Measurements from ENCODE around the gene SCARB1. TPM values are rescaled to one million over a fixed set of nuclear protein-coding genes. Genes with fewer than 3 reads are reported as not detected.

The SCARB1 gene
- total and polyA plus RNA-seq, 2 of the 13 experiments (the other 11 are each of a cell fraction or from before 2014, with no cell fraction given), result 63.4 to 160 TPM

DNA sequence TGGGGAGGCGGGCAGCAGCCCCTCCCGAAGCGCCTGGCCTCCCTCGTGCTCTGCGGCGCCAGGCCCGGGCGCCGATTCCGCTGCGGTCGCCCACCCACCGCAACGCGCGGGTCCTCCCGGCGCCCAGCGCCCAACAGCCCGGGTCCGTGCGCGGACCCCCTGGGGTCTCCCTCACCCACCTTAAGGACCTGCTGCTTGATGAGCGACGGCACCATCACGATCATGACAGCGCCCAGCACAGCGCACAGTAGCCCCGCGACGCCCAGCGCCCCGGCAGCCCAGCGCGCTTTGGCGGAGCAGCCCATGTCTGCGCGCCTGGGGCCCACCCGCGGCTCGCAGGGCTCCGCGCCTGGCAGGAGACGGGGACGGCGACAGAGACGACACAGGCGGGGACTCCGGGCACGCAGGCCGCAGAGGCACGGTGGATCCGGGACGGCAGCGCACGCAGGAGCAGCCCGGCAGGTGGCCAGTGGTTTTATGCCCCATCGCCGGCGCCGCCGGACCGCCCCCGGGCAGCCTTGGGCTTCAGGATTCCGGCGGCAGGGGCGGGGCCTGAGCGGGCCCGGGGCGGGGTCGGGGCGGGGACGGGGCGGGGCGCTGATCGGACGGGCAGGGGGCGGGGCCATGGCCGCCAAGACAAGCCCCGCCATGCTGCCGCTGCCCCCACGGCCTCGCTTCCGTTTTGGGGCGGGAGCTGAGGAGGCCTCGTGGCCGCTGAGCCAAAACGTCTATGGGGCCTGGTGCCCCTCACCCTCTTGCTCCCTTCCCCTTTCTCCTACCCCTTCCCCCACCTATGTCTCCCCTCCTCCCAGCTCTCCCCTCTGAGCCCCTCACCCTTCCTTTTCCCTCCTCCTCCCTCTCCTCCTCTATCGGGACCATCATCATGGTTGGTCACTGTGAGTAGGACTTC lies at the start of gene SCARB1 (continued):
- TF ChIP-seq NFRKB (IDR thresholded peaks at IDR 0.05), result no peak
- TF ChIP-seq CREM (IDR thresholded peaks at IDR 0.05), result no peak
- TF ChIP-seq CREM (CRISPR knock-in tag; IDR thresholded peaks at IDR 0.05), result no peak
- no peak for TF ChIP-seq ZNF264 (CRISPR knock-in tag; IDR thresholded peaks at IDR 0.05)
- TF ChIP-seq, protein P1, sequence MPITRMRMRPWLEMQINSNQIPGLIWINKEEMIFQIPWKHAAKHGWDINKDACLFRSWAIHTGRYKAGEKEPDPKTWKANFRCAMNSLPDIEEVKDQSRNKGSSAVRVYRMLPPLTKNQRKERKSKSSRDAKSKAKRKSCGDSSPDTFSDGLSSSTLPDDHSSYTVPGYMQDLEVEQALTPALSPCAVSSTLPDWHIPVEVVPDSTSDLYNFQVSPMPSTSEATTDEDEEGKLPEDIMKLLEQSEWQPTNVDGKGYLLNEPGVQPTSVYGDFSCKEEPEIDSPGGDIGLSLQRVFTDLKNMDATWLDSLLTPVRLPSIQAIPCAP (CRISPR knock-in tag; IDR thresholded peaks at IDR 0.05; ENCODE audit: low read depth), result no peak
- TF ChIP-seq, protein P2, sequence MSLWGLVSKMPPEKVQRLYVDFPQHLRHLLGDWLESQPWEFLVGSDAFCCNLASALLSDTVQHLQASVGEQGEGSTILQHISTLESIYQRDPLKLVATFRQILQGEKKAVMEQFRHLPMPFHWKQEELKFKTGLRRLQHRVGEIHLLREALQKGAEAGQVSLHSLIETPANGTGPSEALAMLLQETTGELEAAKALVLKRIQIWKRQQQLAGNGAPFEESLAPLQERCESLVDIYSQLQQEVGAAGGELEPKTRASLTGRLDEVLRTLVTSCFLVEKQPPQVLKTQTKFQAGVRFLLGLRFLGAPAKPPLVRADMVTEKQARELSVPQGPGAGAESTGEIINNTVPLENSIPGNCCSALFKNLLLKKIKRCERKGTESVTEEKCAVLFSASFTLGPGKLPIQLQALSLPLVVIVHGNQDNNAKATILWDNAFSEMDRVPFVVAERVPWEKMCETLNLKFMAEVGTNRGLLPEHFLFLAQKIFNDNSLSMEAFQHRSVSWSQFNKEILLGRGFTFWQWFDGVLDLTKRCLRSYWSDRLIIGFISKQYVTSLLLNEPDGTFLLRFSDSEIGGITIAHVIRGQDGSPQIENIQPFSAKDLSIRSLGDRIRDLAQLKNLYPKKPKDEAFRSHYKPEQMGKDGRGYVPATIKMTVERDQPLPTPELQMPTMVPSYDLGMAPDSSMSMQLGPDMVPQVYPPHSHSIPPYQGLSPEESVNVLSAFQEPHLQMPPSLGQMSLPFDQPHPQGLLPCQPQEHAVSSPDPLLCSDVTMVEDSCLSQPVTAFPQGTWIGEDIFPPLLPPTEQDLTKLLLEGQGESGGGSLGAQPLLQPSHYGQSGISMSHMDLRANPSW (CRISPR knock-in tag; IDR thresholded peaks at IDR 0.05; ENCODE audit: borderline replicate concordance), result no peak
- TF ChIP-seq ZNF768 (CRISPR knock-in tag; IDR thresholded peaks at IDR 0.05), result peak; percentile 86
- TF ChIP-seq, protein P3, sequence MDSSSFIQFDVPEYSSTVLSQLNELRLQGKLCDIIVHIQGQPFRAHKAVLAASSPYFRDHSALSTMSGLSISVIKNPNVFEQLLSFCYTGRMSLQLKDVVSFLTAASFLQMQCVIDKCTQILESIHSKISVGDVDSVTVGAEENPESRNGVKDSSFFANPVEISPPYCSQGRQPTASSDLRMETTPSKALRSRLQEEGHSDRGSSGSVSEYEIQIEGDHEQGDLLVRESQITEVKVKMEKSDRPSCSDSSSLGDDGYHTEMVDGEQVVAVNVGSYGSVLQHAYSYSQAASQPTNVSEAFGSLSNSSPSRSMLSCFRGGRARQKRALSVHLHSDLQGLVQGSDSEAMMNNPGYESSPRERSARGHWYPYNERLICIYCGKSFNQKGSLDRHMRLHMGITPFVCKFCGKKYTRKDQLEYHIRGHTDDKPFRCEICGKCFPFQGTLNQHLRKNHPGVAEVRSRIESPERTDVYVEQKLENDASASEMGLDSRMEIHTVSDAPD (CRISPR knock-in tag; IDR thresholded peaks at IDR 0.05), result peak; percentile 55; the same call in 1 of the 2 replicates
- no peak for TF ChIP-seq ZNF530 (CRISPR knock-in tag; IDR thresholded peaks at IDR 0.05; ENCODE audit: low read depth)
- no peak for TF ChIP-seq ZNF562 (CRISPR knock-in tag; IDR thresholded peaks at IDR 0.05; ENCODE audit: borderline replicate concordance)
- no peak for TF ChIP-seq SMYD3 (CRISPR knock-in tag; IDR thresholded peaks at IDR 0.05)
- no peak for TF ChIP-seq ZNF660 (CRISPR knock-in tag; IDR thresholded peaks at IDR 0.05; ENCODE audit: borderline replicate concordance, low read depth)
- no peak for TF ChIP-seq ZNF672 (CRISPR knock-in tag; IDR thresholded peaks at IDR 0.05)
- TF ChIP-seq NFYB (CRISPR knock-in tag; IDR thresholded peaks at IDR 0.05), result no peak
- no peak; the same call in 1 of the 2 replicates for TF ChIP-seq ZNF337 (CRISPR knock-in tag; IDR thresholded peaks at IDR 0.05; ENCODE audit: borderline replicate concordance, low read depth)
- no peak for TF ChIP-seq WIZ (CRISPR knock-in tag; IDR thresholded peaks at IDR 0.05)
- TF ChIP-seq, protein P4, sequence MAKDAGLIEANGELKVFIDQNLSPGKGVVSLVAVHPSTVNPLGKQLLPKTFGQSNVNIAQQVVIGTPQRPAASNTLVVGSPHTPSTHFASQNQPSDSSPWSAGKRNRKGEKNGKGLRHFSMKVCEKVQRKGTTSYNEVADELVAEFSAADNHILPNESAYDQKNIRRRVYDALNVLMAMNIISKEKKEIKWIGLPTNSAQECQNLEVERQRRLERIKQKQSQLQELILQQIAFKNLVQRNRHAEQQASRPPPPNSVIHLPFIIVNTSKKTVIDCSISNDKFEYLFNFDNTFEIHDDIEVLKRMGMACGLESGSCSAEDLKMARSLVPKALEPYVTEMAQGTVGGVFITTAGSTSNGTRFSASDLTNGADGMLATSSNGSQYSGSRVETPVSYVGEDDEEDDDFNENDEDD (CRISPR knock-in tag; IDR thresholded peaks at IDR 0.05; ENCODE audit: borderline replicate concordance), result peak; percentile 76; the same call in 1 of the 2 replicates
- TF ChIP-seq, protein P5, sequence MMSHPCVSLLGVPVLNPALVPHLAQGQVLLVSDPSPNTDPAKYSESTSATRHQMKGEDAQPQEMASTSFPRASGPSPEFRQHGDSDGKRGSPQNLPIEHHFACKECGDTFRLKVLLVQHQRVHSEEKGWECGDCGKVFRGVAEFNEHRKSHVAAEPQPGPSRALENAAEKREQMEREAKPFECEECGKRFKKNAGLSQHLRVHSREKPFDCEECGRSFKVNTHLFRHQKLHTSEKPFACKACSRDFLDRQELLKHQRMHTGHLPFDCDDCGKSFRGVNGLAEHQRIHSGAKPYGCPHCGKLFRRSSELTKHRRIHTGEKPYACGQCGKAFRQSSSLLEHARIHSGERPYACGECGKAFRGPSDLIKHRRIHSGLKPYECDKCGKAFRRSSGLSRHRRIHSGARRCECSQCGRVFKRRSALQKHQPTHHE (CRISPR knock-in tag; IDR thresholded peaks at IDR 0.05; ENCODE audit: borderline replicate concordance), result 0 out of 2 replicates have a peak, but pooled peaks have one; percentile 6
- TF ChIP-seq ZNF678 (CRISPR knock-in tag; IDR thresholded peaks at IDR 0.05), result peak; percentile 70; the same call in 1 of the 2 replicates
- TF ChIP-seq DNMT3B (CRISPR knock-in tag; conservative IDR thresholded peaks at IDR 0.05), result 0 out of 2 replicates have a peak, but pooled peaks have one; percentile 10
- TF ChIP-seq FOXK2 (IDR thresholded peaks at IDR 0.05), result no peak
- TF ChIP-seq GABPB1 (CRISPR knock-in tag; IDR thresholded peaks at IDR 0.05), result peak; percentile 82
